A549 (cell line): ENCODE data around the gene CCDC61. TPM values are rescaled to one million over a fixed set of nuclear protein-coding genes. Genes with fewer than 3 reads are reported as not detected.

Experiments
- ATAC-seq, 2 experiments: fragments of 200-7000 bp in 1 of 2; fragments of >200 bp in 1 of 2; cut with Nextera tagmentation in 1 of 2; cut with Tn5 transposase in 1 of 2; 3 replicates each; pipeline versions ENCODE4 v1.8.0 to v1.9.1; 2018 to 2020; ENCODE audit warnings: mild to moderate bottlenecking in 1 of 2, moderate library complexity in 1 of 2
- CTCF ChIA-PET: fragments of 300-600 bp; sonication (Branson Sonifier 250); formaldehyde crosslinking; extraction: SDS; loops from one replicate; lab custom pipeline; 2021; ENCODE audit warnings: antibody characterized with exemption, inconsistent platforms; lab: Yijun Ruan, JAX
- POLR2A ChIA-PET: fragments of 350-600 bp; formaldehyde crosslinking; extraction: SDS; loops from one replicate; lab custom pipeline; 2021; ENCODE audit warnings: antibody characterized with exemption, inconsistent platforms; lab: Yijun Ruan, JAX
- DNase-seq, 2 experiments: peaks; one replicate each; pipeline versions ENCODE4 v3.0.0 to v3.0.0-alpha.2; 2011 to 2016; ENCODE audit warnings: low read depth in 1 of 2, low spot score in 1 of 2
- FAIRE-seq: peaks from 2 replicates; lab custom pipeline; 2011; peaks lifted over from hg19 to GRCh38; lab: Jason Lieb, UNC
- H3K27ac ChIP-seq, 2 experiments: fragments of >200 bp; sonication (Bioruptor Twin); formaldehyde crosslinking; 3 replicates each; pipeline ENCODE4 v1.5.1; 2016 to 2017
- H3K4me1 ChIP-seq: fragments of >200 bp; sonication (Bioruptor Twin); formaldehyde crosslinking; 3 replicates; pipeline ENCODE4 v1.6.1; 2016
- H3K4me2 ChIP-seq: fragments of >200 bp; sonication (Bioruptor Twin); formaldehyde crosslinking; 3 replicates; pipeline ENCODE4 v1.6.1; 2016
- H3K4me3 ChIP-seq: fragments of >200 bp; sonication (Bioruptor Twin); formaldehyde crosslinking; 3 replicates; pipeline ENCODE4 v1.5.1; 2016
- H3K9me3 ChIP-seq: fragments of >200 bp; sonication (Bioruptor Twin); formaldehyde crosslinking; 3 replicates; pipeline ENCODE4 v1.6.1; 2016
- ATOH8 ChIP-seq: fragments of 250-450 bp; sonication (Bioruptor Pico); IDR thresholded peaks from 2 replicates; pipeline ENCODE4 v1.5.0; 2020; ENCODE audit warnings: low read depth, mild to moderate bottlenecking, moderate library complexity
- CHD4 ChIP-seq: fragments of 200-600 bp; sonication (generic); IDR thresholded peaks from 2 replicates; pipeline ENCODE4 v1.6.1; 2016; ENCODE audit warnings: antibody characterized with exemption, mild to moderate bottlenecking, borderline replicate concordance
- E2F6 ChIP-seq: IDR thresholded peaks from 2 replicates; pipeline ENCODE4 v1.6.1; 2012; ENCODE audit warnings: low read depth, borderline replicate concordance
- EHF ChIP-seq: fragments of 250-450 bp; sonication (Bioruptor Pico); IDR thresholded peaks from 2 replicates; pipeline ENCODE4 v1.5.0; 2020; ENCODE audit warnings: mild to moderate bottlenecking
- EHMT2 ChIP-seq: fragments of 200-600 bp; sonication (generic); IDR thresholded peaks from 2 replicates; pipeline ENCODE4 v1.6.1; 2016; ENCODE audit warnings: antibody characterized with exemption, low read depth, mild to moderate bottlenecking, moderate library complexity
- EP300 ChIP-seq, 2 experiments: fragments of >200 bp; sonication (Bioruptor Twin); formaldehyde crosslinking; IDR thresholded peaks; 2 replicates in 1 of 2; 3 replicates in 1 of 2; pipeline ENCODE4 v1.6.1; 2016 to 2017
- FOSB ChIP-seq: fragments of 250-450 bp; sonication (Bioruptor Pico); IDR thresholded peaks from 2 replicates; pipeline ENCODE4 v1.5.0; 2020; ENCODE audit warnings: mild to moderate bottlenecking, moderate library complexity
- FOXS1 ChIP-seq: fragments of 250-450 bp; sonication (Bioruptor Pico); IDR thresholded peaks from 2 replicates; pipeline ENCODE4 v1.5.0; 2020; ENCODE audit warnings: mild to moderate bottlenecking, moderate library complexity
- HES2 ChIP-seq: fragments of >200 bp; sonication (Bioruptor Twin); formaldehyde crosslinking; IDR thresholded peaks from 2 replicates; pipeline ENCODE4 v1.6.1; 2016
- HEYL ChIP-seq: fragments of 250-450 bp; sonication (Bioruptor Pico); IDR thresholded peaks from 2 replicates; pipeline ENCODE4 v1.8.0; 2021; ENCODE audit warnings: mild to moderate bottlenecking, moderate library complexity
- HOXB13 ChIP-seq: fragments of 250-450 bp; sonication (Bioruptor Pico); IDR thresholded peaks from 2 replicates; pipeline ENCODE4 v1.5.0; 2020; ENCODE audit warnings: low read depth, mild to moderate bottlenecking, moderate library complexity
- HOXB5 ChIP-seq: fragments of 250-450 bp; sonication (Bioruptor Pico); IDR thresholded peaks from 2 replicates; pipeline ENCODE4 v1.5.0; 2020; ENCODE audit warnings: mild to moderate bottlenecking, moderate library complexity
- JUN ChIP-seq, 2 experiments: fragments of >200 bp; sonication (Bioruptor Twin); formaldehyde crosslinking; IDR thresholded peaks; 2 replicates in 1 of 2; 3 replicates in 1 of 2; pipeline ENCODE4 v1.6.1; 2016 to 2017
- JUNB ChIP-seq: fragments of >200 bp; sonication (Bioruptor Twin); formaldehyde crosslinking; IDR thresholded peaks from 2 replicates; pipeline ENCODE4 v1.6.1; 2016
- NFE2L2 ChIP-seq: fragments of 150-350 bp; conservative IDR thresholded peaks from 2 replicates; pipeline ENCODE4 v1.6.1; 2014; ENCODE audit warnings: low read length
- PHF8 ChIP-seq: fragments of 200-600 bp; sonication (generic); IDR thresholded peaks from 2 replicates; pipeline ENCODE4 v1.6.1; 2016; ENCODE audit warnings: low read depth, mild to moderate bottlenecking, antibody characterized with exemption, moderate library complexity, borderline replicate concordance
- RAD21 ChIP-seq, 2 experiments: fragments of >200 bp in 1 of 2; sonication (Bioruptor Twin) in 1 of 2; formaldehyde crosslinking in 1 of 2; IDR thresholded peaks in 1 of 2; conservative IDR thresholded peaks in 1 of 2; 2 replicates in 1 of 2; 3 replicates in 1 of 2; pipeline ENCODE4 v1.6.1; 2012 to 2018; ENCODE audit warnings: inconsistent platforms in 1 of 2
- SMC3 ChIP-seq: fragments of >200 bp; sonication (Bioruptor Twin); formaldehyde crosslinking; IDR thresholded peaks from 3 replicates; pipeline ENCODE4 v1.6.1; 2018; ENCODE audit warnings: inconsistent platforms
- TP53 ChIP-seq: fragments of 250-450 bp; sonication (Bioruptor Pico); IDR thresholded peaks from 2 replicates; pipeline ENCODE4 v1.5.0; 2021; ENCODE audit warnings: mild to moderate bottlenecking, moderate library complexity
- WGBS: methylation state at CpG from one replicate; pipeline ENCODE4 v1.1.6; 2017; ENCODE audit errors: missing lambda C conversion rate; 5-methylcytosine and 5-hydroxymethylcytosine counted together
- polyA plus RNA-seq, 4 experiments: library from polyadenylated mRNA; depleted of rRNA in 3 of 4; stranded (reverse); fragments of >200 nt; fragmentation: RNase III in 1 of 4; extraction: RNeasy Plus Mini Kit Qiagen cat#74134 plus additional on column Dnase treatment in 1 of 4; gene quantifications; 2 replicates in 3 of 4; 3 replicates in 1 of 4; pipeline ENCODE4 v1.2.3, GENCODE V29; 2011 to 2017
- TF ChIP-seq, protein P1 (sequence below): fragments of 250-450 bp; sonication (Bioruptor Pico); IDR thresholded peaks from 2 replicates; pipeline ENCODE4 v1.5.0; 2021; ENCODE audit warnings: mild to moderate bottlenecking, moderate library complexity, borderline replicate concordance
- TF ChIP-seq, protein P2 (sequence below): fragments of >200 bp; sonication (Bioruptor Twin); formaldehyde crosslinking; IDR thresholded peaks from 3 replicates; pipeline ENCODE4 v1.6.1; 2016

Gene CCDC61
- polyA plus RNA-seq, 2 of the 4 experiments (the other 2 are of a cell fraction), result 3.2 to 8.2 TPM

GRCh38 chr19:46017095-46017429 lies 21.8 kb downstream of the CCDC61 start:
- ChIA-PET POLR2A (interaction anchor here (0.6 to 1.0 kb wide), 6 partner anchors 22 to 248 kb away, joined by 3 to 6 read pairs (median 4); partner anchors contain the start of genes CCDC61 and IRF2BP1), CTCF (interaction anchor here (0.6 to 23.2 kb wide), 37 partner anchors 10 to 385 kb away, joined by 3 to 1009 read pairs (median 5); partner anchors contain the start of genes CCDC61, FOXA3, IGFL4 and NANOS2)
- 41% methylated on average over 7 of the region's 7 CpGs for WGBS
- DNase-seq, result no peak
- H3K27ac ChIP-seq, result peak overlapping the region in 1 of 2 experiments; percentile 38; a peak in 1 of 6 replicates
- H3K9me3 ChIP-seq, result no peaks in the 10 kb centered on the region
- H3K4me2 ChIP-seq, result peak overlapping the region; percentile 97
- no peak for FAIRE-seq
- ATAC-seq, result peak in 1 of 2 experiments; percentile 21; a peak in 3 of 6 replicates
- H3K4me1 ChIP-seq, result peaks cover 20% of the 10 kb centered on the region
- TF ChIP-seq CHD4 (no peak), HES2 (no peak), PHF8 (no peak), HEYL (CRISPR knock-in tag) (no peak), TP53 (no peak), SMC3 (no peak), RAD21 (conservative IDR thresholded peaks at IDR 0.05 in 1 of 2, IDR thresholded peaks at IDR 0.05 in 1 of 2) (no peak; a peak in 1 of 5 replicates), ATOH8 (CRISPR knock-in tag) (no peak), FOSB (CRISPR knock-in tag) (no peak), JUN (IDR thresholded peaks at IDR 0.05) (no peak)
- TF ChIP-seq, protein P1, sequence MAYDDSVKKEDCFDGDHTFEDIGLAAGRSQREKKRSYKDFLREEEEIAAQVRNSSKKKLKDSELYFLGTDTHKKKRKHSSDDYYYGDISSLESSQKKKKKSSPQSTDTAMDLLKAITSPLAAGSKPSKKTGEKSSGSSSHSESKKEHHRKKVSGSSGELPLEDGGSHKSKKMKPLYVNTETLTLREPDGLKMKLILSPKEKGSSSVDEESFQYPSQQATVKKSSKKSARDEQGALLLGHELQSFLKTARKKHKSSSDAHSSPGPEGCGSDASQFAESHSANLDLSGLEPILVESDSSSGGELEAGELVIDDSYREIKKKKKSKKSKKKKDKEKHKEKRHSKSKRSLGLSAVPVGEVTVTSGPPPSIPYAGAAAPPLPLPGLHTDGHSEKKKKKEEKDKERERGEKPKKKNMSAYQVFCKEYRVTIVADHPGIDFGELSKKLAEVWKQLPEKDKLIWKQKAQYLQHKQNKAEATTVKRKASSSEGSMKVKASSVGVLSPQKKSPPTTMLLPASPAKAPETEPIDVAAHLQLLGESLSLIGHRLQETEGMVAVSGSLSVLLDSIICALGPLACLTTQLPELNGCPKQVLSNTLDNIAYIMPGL, result no peak
- H3K4me3 ChIP-seq, result no peak overlapping the region

DNA sequence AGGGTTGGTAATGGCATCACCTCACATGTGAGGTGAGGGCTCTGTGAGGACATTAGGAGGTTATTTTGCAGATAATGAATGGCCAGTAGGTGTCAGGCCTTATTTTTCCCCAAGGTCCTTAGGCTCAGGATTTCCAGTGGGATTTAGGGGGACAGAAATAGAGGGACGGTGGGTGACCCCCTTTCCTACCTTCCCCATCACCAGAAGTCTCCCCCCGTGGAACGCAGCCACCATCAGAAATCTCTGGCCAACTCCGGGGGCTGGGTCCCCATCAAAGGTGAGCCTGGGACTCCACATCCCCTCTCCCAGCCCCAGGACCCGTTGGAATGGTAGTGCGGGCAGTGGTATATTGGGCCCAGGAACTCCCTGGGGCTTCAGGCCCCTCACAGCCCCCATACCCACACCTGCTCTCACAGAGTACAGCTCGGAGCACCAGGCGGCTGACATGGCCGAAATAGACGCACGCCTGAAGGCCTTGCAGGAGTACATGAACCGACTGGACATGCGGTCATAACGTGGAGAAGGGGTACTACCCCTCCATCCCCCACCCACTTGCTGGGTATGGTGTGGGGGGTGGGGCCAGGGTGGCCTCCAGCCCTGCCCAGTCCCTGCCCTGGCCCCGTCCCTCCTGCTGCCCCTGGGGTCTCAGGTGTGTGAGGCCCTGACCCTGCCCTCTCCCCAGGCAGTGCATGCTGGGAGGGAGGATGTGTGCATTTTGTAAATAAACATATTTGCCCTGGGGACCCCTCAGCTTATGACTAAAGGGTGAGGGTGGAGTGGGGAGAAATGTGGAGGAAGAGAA lies 22.8 kb downstream of the CCDC61 start:
- POLR2A ChIA-PET, result interaction anchor here (0.6 kb wide), 1 partner anchor 133 kb away, joined by 4 read pairs; no protein-coding TSS in a partner anchor
- TF ChIP-seq RAD21 (conservative IDR thresholded peaks at IDR 0.05 in 1 of 2, IDR thresholded peaks at IDR 0.05 in 1 of 2) (no peak), EHF (no peak), EP300 (IDR thresholded peaks at IDR 0.05) (no peak), FOXS1 (no peak), TP53 (no peak), E2F6 (no peak), EHMT2 (no peak), JUNB (no peak), HOXB5 (CRISPR knock-in tag) (no peak), HOXB13 (no peak), SMC3 (no peak), NFE2L2 (no peak), ATOH8 (CRISPR knock-in tag) (no peak), CHD4 (no peak)
- TF ChIP-seq, protein P2, sequence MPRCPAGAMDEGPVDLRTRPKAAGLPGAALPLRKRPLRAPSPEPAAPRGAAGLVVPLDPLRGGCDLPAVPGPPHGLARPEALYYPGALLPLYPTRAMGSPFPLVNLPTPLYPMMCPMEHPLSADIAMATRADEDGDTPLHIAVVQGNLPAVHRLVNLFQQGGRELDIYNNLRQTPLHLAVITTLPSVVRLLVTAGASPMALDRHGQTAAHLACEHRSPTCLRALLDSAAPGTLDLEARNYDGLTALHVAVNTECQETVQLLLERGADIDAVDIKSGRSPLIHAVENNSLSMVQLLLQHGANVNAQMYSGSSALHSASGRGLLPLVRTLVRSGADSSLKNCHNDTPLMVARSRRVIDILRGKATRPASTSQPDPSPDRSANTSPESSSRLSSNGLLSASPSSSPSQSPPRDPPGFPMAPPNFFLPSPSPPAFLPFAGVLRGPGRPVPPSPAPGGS, result no peak
- CTCF ChIA-PET, result interaction anchor here (0.7 to 23.2 kb wide), 28 partner anchors 8 to 384 kb away, joined by 3 to 1009 read pairs (median 5); partner anchors contain the start of genes CCDC61, FOXA3, NANOS2 and SYMPK

More for the DNA sequence above, 22.8 kb downstream of the CCDC61 start:
- Histone ChIP-seq H3K9me3 (no peaks in the 10 kb centered on the region), H3K4me2 (no peak overlapping the region), H3K27ac (no peak overlapping the region), H3K4me3 (no peak overlapping the region), H3K4me1 (peaks cover 20% of the 10 kb centered on the region)
- no peak for DNase-seq
- no peak for ATAC-seq
- no peak for FAIRE-seq
- 90% methylated on average over 14 of the region's 15 CpGs for WGBS
